ENCODE data around the gene UBE2I.

The UBE2I gene

GRCh38 chr16:1330931-1331711 is 21.7 kb downstream of the UBE2I start:
- no peak for DNase-seq

GRCh38 chr16:1331712-1332617 is 22.5 kb downstream of the UBE2I start:
- DNase-seq, result no peak

- DNase-seq, result no peak
These were observed 23.2 kb downstream of the UBE2I start for GRCh38 chr16:1332618-1333148.

GRCh38 chr16:1333149-1333812 is 23.8 kb downstream of the UBE2I start, which contains the start of gene BAIAP3:
Gene BAIAP3 (plus strand): TSS chr16:1333645. CDS start chr16:1338550, 4,905 bp downstream.
- DNase-seq, result peak in 2 of 4 experiments; percentile 16 to 39

- no peak for DNase-seq
These were observed 24.6 kb downstream of the UBE2I start for GRCh38 chr16:1333854-1334700.

GRCh38 chr16:1334739-1335138 is 25.3 kb downstream of the UBE2I start:
- DNase-seq, result no peak

GRCh38 chr16:1335211-1335971 is 26.0 kb downstream of the UBE2I start:
- DNase-seq, result no peak

- no peak for DNase-seq
These were observed 26.6 kb downstream of the UBE2I start for GRCh38 chr16:1335996-1336395.

- no peak for DNase-seq
These were observed 27.2 kb downstream of the UBE2I start for GRCh38 chr16:1336619-1337018.

GRCh38 chr16:1337486-1337885 is 28.1 kb downstream of the UBE2I start:
- DNase-seq, result no peak

- DNase-seq, result peak in 1 of 4 experiments; percentile 12
These were observed 28.8 kb downstream of the UBE2I start for GRCh38 chr16:1338119-1338730.

GRCh38 chr16:1338855-1339675 is 29.6 kb downstream of the UBE2I start:
- no peak for DNase-seq

- DNase-seq, result no peak
These were observed 31.5 kb downstream of the UBE2I start for GRCh38 chr16:1340730-1341494.

- no peak for DNase-seq
These were observed 32.3 kb downstream of the UBE2I start for GRCh38 chr16:1341495-1342420.

- DNase-seq, result peak; percentile 42 to 90 (median 76)
These were observed 33.3 kb downstream of the UBE2I start for GRCh38 chr16:1342526-1343427.

- DNase-seq, result no peak
These were observed 34.2 kb downstream of the UBE2I start for GRCh38 chr16:1343428-1344242.
